GM12878 (cell line): Measurements from ENCODE around the gene MYBPC2.
"Not testable (repeated sequence)": the region's sequence is repeated elsewhere in the genome, so short reads cannot be mapped to it uniquely, and the experiment has no call there.

Experiments used
- CTCF ChIP-seq, 3 experiments: IDR thresholded peaks in 2 of 3; conservative IDR thresholded peaks in 1 of 3; 2 replicates each; pipeline ENCODE4 v1.5.1; 2011; ENCODE audit warnings: low read depth in 3 of 3, low read length in 3 of 3, mild to moderate bottlenecking in 3 of 3, control low read depth in 2 of 3, moderate library complexity in 2 of 3, inconsistent platforms in 1 of 3, mixed read lengths in 1 of 3; ENCODE audit not compliant: control insufficient read depth in 2 of 3, insufficient read depth in 1 of 3; ENCODE audit errors: extremely low read depth in 1 of 3
- EZH2 ChIP-seq: IDR thresholded peaks from 2 replicates; pipeline ENCODE4 v1.6.1; 2012; ENCODE audit warnings: low read depth, mild to moderate bottlenecking, control low read depth, inconsistent platforms, low read length, borderline replicate concordance; ENCODE audit not compliant: control insufficient read depth
- MAX ChIP-seq: IDR thresholded peaks from 2 replicates; pipeline ENCODE4 v1.6.1; 2012; ENCODE audit warnings: low read depth, low read length, improper control_type of control experiment
- YY1 ChIP-seq: IDR thresholded peaks from 2 replicates; pipeline ENCODE4 v1.6.1; 2011; ENCODE audit warnings: low read depth, mild to moderate bottlenecking, low read length

- not testable (repeated sequence) for TF ChIP-seq EZH2; MAX; YY1; CTCF (IDR thresholded peaks at IDR 0.05 in 2 of 3, conservative IDR thresholded peaks at IDR 0.05 in 1 of 3; ENCODE audit: control insufficient read depth in 2 of 3, extremely low read depth in 1 of 3, insufficient read depth in 1 of 3, low read depth in 3 of 3, low read length in 3 of 3)
These were observed 41.7 kb upstream of the MYBPC2 start for GRCh38 chr19:50390952-50391351.
